K562 (cell line): ENCODE measurements around the gene GPR4. TPM values are rescaled to one million over a fixed set of nuclear protein-coding genes. Genes with fewer than 3 reads are reported as not detected.

Source experiments
- ARNT ChIP-seq, 2 experiments: fragments of 450-650 bp; IDR thresholded peaks; 2 replicates each; pipeline ENCODE4 v1.6.1; 2016; ENCODE audit warnings: mild to moderate bottlenecking in 1 of 2
- DNMT1 ChIP-seq: fragments of 450-650 bp; IDR thresholded peaks from 2 replicates; pipeline ENCODE4 v1.6.1; 2016; ENCODE audit warnings: antibody characterized with exemption, mild to moderate bottlenecking
- EGR1 ChIP-seq: fragments of 450-650 bp; conservative IDR thresholded peaks from 2 replicates; pipeline ENCODE4 v1.6.1; 2017; ENCODE audit warnings: mild to moderate bottlenecking
- ELF2 ChIP-seq: fragments of 250-450 bp; sonication (Bioruptor Pico); IDR thresholded peaks from 2 replicates; pipeline ENCODE4 v1.5.0; 2021; ENCODE audit warnings: mild to moderate bottlenecking
- EP400 ChIP-seq: fragments of 450-650 bp; IDR thresholded peaks from 2 replicates; pipeline ENCODE4 v1.6.1; 2017; ENCODE audit warnings: antibody characterized with exemption, mild to moderate bottlenecking, moderate library complexity
- EZH2 ChIP-seq: IDR thresholded peaks from 2 replicates; pipeline ENCODE4 v1.6.1; 2012; ENCODE audit warnings: low read depth, mild to moderate bottlenecking, inconsistent platforms, low read length, borderline replicate concordance
- FOXJ3 ChIP-seq: sonication (generic); formaldehyde crosslinking; IDR thresholded peaks from 2 replicates; pipeline ENCODE4 v1.4.0; 2020; ENCODE audit warnings: mild to moderate bottlenecking, missing genetic modification reagents
- HNRNPK ChIP-seq: fragments of 200-400 bp; formaldehyde crosslinking; IDR thresholded peaks from one replicate; pipeline ENCODE4 v1.6.1; 2018; ENCODE audit warnings: mild to moderate bottlenecking, low read depth, low read length; ENCODE audit not compliant: poor library complexity, severe bottlenecking
- MCM2 ChIP-seq: fragments of 450-650 bp; IDR thresholded peaks from 2 replicates; pipeline ENCODE4 v1.6.1; 2017; ENCODE audit warnings: low read depth, mild to moderate bottlenecking
- PML ChIP-seq: IDR thresholded peaks from 2 replicates; pipeline ENCODE4 v1.6.1; 2012; ENCODE audit warnings: low read length, inconsistent platforms
- PTRF ChIP-seq: fragments of 450-650 bp; IDR thresholded peaks from 2 replicates; pipeline ENCODE4 v1.6.1; 2016; ENCODE audit warnings: mild to moderate bottlenecking, missing genetic modification characterization, missing compliant biosample characterization
- RB1 ChIP-seq: fragments of 450-650 bp; IDR thresholded peaks from 2 replicates; pipeline ENCODE4 v1.6.1; 2017; ENCODE audit warnings: low read depth, mild to moderate bottlenecking
- SMAD3 ChIP-seq: fragments of 450-650 bp; formaldehyde crosslinking; conservative IDR thresholded peaks from 2 replicates; pipeline ENCODE4 v1.4.0; 2020; ENCODE audit warnings: mild to moderate bottlenecking
- SRF ChIP-seq, 2 experiments: fragments of 250-450, 450-650 bp in 1 of 2; sonication (Bioruptor Pico) in 1 of 2; sonication (generic) in 1 of 2; formaldehyde crosslinking; IDR thresholded peaks; 2 replicates each; pipeline versions ENCODE4 v1.5.0 to v1.5.1; 2020 to 2022; ENCODE audit warnings: mild to moderate bottlenecking in 1 of 2, missing genetic modification reagents in 1 of 2
- TOE1 ChIP-seq, 2 experiments: fragments of 450-650 bp in 1 of 2; sonication (generic) in 1 of 2; formaldehyde crosslinking in 1 of 2; IDR thresholded peaks; 2 replicates each; pipeline versions ENCODE4 v1.7.1 to v1.8.0; 2016 to 2022; ENCODE audit warnings: borderline replicate concordance in 2 of 2, mild to moderate bottlenecking in 2 of 2, antibody characterized with exemption in 1 of 2, inconsistent platforms in 1 of 2, low read depth in 1 of 2, missing genetic modification reagents in 1 of 2, moderate library complexity in 1 of 2
- ZBTB12 ChIP-seq: fragments of 250-450 bp; sonication (Bioruptor Pico); IDR thresholded peaks from 2 replicates; pipeline ENCODE4 v1.4.0; 2020
- ZFP36 ChIP-seq: fragments of 150-350 bp; IDR thresholded peaks from 2 replicates; pipeline ENCODE4 v1.6.1; 2018; ENCODE audit warnings: low read length, low read depth; ENCODE audit not compliant: partially characterized antibody
- ZNF263 ChIP-seq: sonication (generic); formaldehyde crosslinking; IDR thresholded peaks from 2 replicates; pipeline ENCODE4 v1.8.0; 2022; ENCODE audit warnings: mild to moderate bottlenecking, missing genetic modification reagents, borderline replicate concordance
- ZNF3 ChIP-seq: fragments of 250-450 bp; sonication (Bioruptor Pico); IDR thresholded peaks from 2 replicates; pipeline ENCODE4 v1.5.0; 2021; ENCODE audit warnings: mild to moderate bottlenecking, moderate library complexity
- ZNF449 ChIP-seq: fragments of 250-450 bp; sonication (Bioruptor Pico); IDR thresholded peaks from 2 replicates; pipeline ENCODE4 v1.8.0; 2022; ENCODE audit warnings: moderate library complexity, mild to moderate bottlenecking, inconsistent platforms
- ZNF584 ChIP-seq: fragments of 200-800 bp; sonication (Bioruptor generic); IDR thresholded peaks from 2 replicates; pipeline ENCODE4 v1.6.1; 2016; ENCODE audit warnings: low read depth, mild to moderate bottlenecking, missing genetic modification characterization, missing compliant biosample characterization
- ZNF780A ChIP-seq: fragments of 250-450 bp; sonication (Bioruptor Pico); IDR thresholded peaks from 2 replicates; pipeline ENCODE4 v1.5.0; 2021; ENCODE audit warnings: mild to moderate bottlenecking
- polyA plus RNA-seq, 8 experiments: library from polyadenylated mRNA; depleted of rRNA in 4 of 8; stranded (reverse) in 5 of 8; unstranded in 3 of 8; fragments of >200 nt; fragmentation: Nextera tagmentation in 2 of 8; fragmentation: Illumina TruSeq in 1 of 8; extraction: Ambion mirVana in 2 of 8; extraction: Trizol in 1 of 8; gene quantifications; 2 replicates each; pipeline versions ENCODE4 v1.2.1 to v1.2.3, GENCODE V29; 2011 to 2014; ENCODE audit warnings: inconsistent platforms in 1 of 8, missing spikeins in 1 of 8
- total RNA-seq, 7 experiments: library from RNA; depleted of rRNA in 6 of 7; stranded (reverse); fragments of >200 nt in 6 of 7; fragmentation: Illumina TruSeq in 2 of 7; extraction: Trizol in 2 of 7; gene quantifications; 2 replicates each; pipeline versions ENCODE4 v1.2.1 to v1.2.3, GENCODE V29; 2011 to 2021; ENCODE audit warnings: low replicate concordance in 1 of 7

GPR4 gene
- total and polyA plus RNA-seq, 9 of the 15 experiments (the other 6 are each of a cell fraction or from before 2014, with no cell fraction given): 0.03 to 0.09 (median 0.04) TPM; not detected in 5

GRCh38 chr19:45584332-45585157, 17.5 kb downstream of the GPR4 start, which contains the start of gene OPA3 (continued):
- TF ChIP-seq RB1: peak; percentile 35
- TF ChIP-seq ARNT (IDR thresholded peaks at IDR 0.05): no peak
- TF ChIP-seq FOXJ3 (CRISPR knock-in tag): no peak
- TF ChIP-seq PTRF (tag): no peak
- TF ChIP-seq EZH2: no peak
- no peak for TF ChIP-seq ZNF584 (CRISPR knock-in tag)
- no peak for TF ChIP-seq ZNF780A (CRISPR knock-in tag)
- 0 out of 2 replicates have a peak, but pooled peaks have one; percentile 53 for TF ChIP-seq SMAD3
- TF ChIP-seq TOE1 (IDR thresholded peaks at IDR 0.05; ENCODE audit: borderline replicate concordance): peak; percentile 77; the same call in 1 of the 2 replicates
- no peak for TF ChIP-seq TOE1 (CRISPR knock-in tag; IDR thresholded peaks at IDR 0.05; ENCODE audit: borderline replicate concordance, low read depth)
- no peak for TF ChIP-seq ZFP36
- no peak for TF ChIP-seq DNMT1
- TF ChIP-seq ZNF3 (CRISPR knock-in tag): no peak
- no peak for TF ChIP-seq HNRNPK
- no peak for TF ChIP-seq ZNF449 (CRISPR knock-in tag)
- peak; percentile 70; the same call in 1 of the 2 replicates for TF ChIP-seq ELF2 (CRISPR knock-in tag)
- no peak for TF ChIP-seq ZNF263 (CRISPR knock-in tag)
- peak; percentile 90 for TF ChIP-seq ZBTB12
- TF ChIP-seq EGR1: peak; percentile 98
- TF ChIP-seq MCM2: no peak
- peak; percentile 95 for TF ChIP-seq EP400
- TF ChIP-seq SRF (CRISPR knock-in tag; IDR thresholded peaks at IDR 0.05): peak in 1 of 2 experiments; percentile 80; a peak in 2 of 4 replicates
- peak; percentile 80 for TF ChIP-seq PML
